Pancreas (tissue), 10 donors: ENCODE data around the gene FOSL1. TPM values are rescaled to one million over a fixed set of nuclear protein-coding genes. Genes with fewer than 3 reads are reported as not detected.

Experiments
- ATAC-seq, 4 donors: fragments of 200-7000 bp; cut with Tn5 transposase; one replicate each; pipeline versions ENCODE4 v1.8.0 to v1.9.1; 2020; ENCODE audit warnings: mild to moderate bottlenecking in 4 of 4, moderate library complexity in 4 of 4
- DNase-seq, 6 donors: peaks; one replicate each; pipeline ENCODE4 v3.0.0-alpha.2; 2020
- FAIRE-seq: peaks from 2 replicates; lab custom pipeline; 2012; peaks lifted over from hg19 to GRCh38; lab: Jason Lieb, UNC
- H3K27ac ChIP-seq, 4 donors: fragments of 200-600 bp; sonication (generic); 1 replicate in 3 of 4; 2 replicates in 1 of 4; pipeline versions ENCODE4 v1.5.0 to v1.8.0; 2020
- H3K27me3 ChIP-seq, 4 donors: fragments of 200-600 bp; one replicate each; pipeline ENCODE4 v1.8.0; 2021
- H3K36me3 ChIP-seq, 3 donors: fragments of 200-600 bp; sonication (generic) in 1 of 3; one replicate each; pipeline versions ENCODE4 v1.5.0 to v1.8.0; 2020 to 2021
- H3K4me1 ChIP-seq, 3 donors: fragments of 200-600 bp; one replicate each; pipeline ENCODE4 v1.8.0; 2021
- H3K4me3 ChIP-seq, 4 donors: fragments of 200-600 bp; sonication (generic) in 2 of 4; one replicate each; pipeline versions ENCODE4 v1.5.0 to v1.8.0; 2020 to 2021
- H3K9me3 ChIP-seq, 4 donors: fragments of 200-600 bp; one replicate each; pipeline ENCODE4 v1.8.0; 2021
- CTCF ChIP-seq, 4 donors: fragments of 200-600 bp; sonication (generic) in 3 of 4; IDR thresholded peaks; one replicate each; pipeline versions ENCODE4 v1.5.0 to v1.8.0; 2021; ENCODE audit warnings: antibody characterized with exemption in 4 of 4
- WGBS, 2 donors: extraction: QIAGEN DNeasy Blood & Tissue Kit; methylation state at CpG; one replicate each; pipeline ENCODE4 v1.1.7; 2013; 5-methylcytosine and 5-hydroxymethylcytosine counted together
- intact Hi-C, 3 donors: fragments of 100-400 bp; cut with DNase I; formaldehyde crosslinking; loops; one replicate each; pipeline versions ENCODE4 v1.11.1 to v1.14.2; 2022
- polyA plus RNA-seq, 2 donors: library from polyadenylated mRNA; stranded (reverse); fragments of 200-250 nt; gene quantifications; one replicate each; pipeline ENCODE4 v1.2.3, GENCODE V29; 2013
- total RNA-seq, 6 donors: library from RNA; stranded (reverse); fragmentation: NEBNext Ultra II Directional in 4 of 6; extraction: Animal tissue kit (Norgen Biotek cat#: 25700) in 4 of 6; gene quantifications; one replicate each; pipeline versions ENCODE4 v1.2.1 to v1.2.4, GENCODE V29; 2021 to 2023
- donor health status: healthy with polysubstance abuse.
- donor health status: DM: no; HTN: no; CAD: no; lungs with moderate emphysema.
- donor health status: DM: no; HTN: no; CAD: no.
- donor health status: control.
- donor health status: control.
- donor health status: Bipolar disorder and iron deficiency.
- donor health status: DM: yes; HTN: yes; CAD: no.
- donor health status: DM: no; HTN: no; CAD: no.
- donor health status: DM: no; HTN: no; CAD: no.
- donor health status: DM: yes; HTN: yes; CAD: no.

Gene FOSL1
- total and polyA plus RNA-seq, 8 donors: 0.19 to 4.3 (median 0.69) TPM

DNA sequence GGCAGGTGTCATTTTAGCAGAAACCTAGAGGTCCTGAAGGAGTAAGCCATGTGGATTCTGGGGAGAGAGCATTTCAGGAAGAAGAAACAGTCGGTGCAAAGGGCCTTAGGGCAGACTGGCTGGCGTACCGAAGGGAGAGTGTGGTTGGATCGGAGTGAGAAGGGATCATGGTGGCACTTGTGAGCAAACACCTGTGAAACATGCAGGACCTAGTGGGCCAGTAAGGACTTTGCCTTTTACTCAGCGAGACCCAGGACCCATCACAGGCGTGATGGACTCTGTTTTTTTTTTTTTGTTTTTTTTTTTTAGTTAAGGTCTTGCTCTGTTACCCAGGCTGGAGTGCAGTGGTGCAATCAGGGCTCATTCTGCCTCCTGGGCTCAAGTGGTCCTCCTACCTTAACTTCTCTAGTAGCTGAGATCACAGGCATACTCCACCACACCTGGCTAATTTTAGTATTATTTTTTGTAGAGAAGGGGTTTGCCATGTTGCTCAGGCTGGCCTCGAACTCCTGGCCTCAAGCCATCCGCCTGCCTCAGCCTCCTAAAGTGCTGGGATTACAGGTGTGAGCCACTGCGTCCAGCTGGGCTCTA lies 41.6 kb upstream of the FOSL1 start:
- no peaks in the 10 kb centered on the region for H3K4me1 ChIP-seq
- 57 to 58% methylated on average over 9 of the region's 9 CpGs for WGBS, 2 donors
- DNase-seq (no peak), FAIRE-seq (no peak), ATAC-seq (peak in 1 of 4 donors; percentile 47)
- intact Hi-C loops: no loop called here
- no peaks in the 10 kb centered on the region for H3K27me3 ChIP-seq
- H3K4me3 ChIP-seq: no peak overlapping the region
- H3K9me3 ChIP-seq: no peaks in the 10 kb centered on the region
- no peaks in the 10 kb centered on the region for H3K36me3 ChIP-seq
- no peak for TF ChIP-seq CTCF (IDR thresholded peaks at IDR 0.05)
- peak overlapping the region in 1 of 4 donors; percentile 15 for H3K27ac ChIP-seq

DNA sequence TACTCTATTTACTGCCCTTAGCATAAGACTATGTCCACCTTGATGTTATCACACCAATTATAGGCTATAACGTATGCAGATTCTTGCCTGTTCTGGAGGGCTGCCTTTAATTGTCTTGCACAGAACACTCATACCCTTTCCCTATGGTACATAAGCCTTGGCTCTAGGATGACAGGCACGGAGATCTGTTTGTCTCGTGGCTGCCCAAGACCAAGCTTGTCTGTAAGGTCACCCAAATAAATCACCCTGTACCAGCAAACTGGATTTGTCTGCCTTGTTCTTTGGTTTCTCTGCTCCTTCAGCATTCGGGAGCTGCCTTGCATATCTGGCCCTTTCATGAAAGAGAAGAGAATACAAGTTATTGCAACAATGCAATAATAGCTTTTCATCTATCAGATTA lies 37.6 kb upstream of the FOSL1 start:
- no peak for TF ChIP-seq CTCF (IDR thresholded peaks at IDR 0.05)
- no peak for FAIRE-seq
- Histone ChIP-seq H3K9me3 (no peaks in the 10 kb centered on the region), H3K4me1 (no peaks in the 10 kb centered on the region), H3K27me3 (no peaks in the 10 kb centered on the region), H3K36me3 (no peaks in the 10 kb centered on the region), H3K27ac (no peak overlapping the region), H3K4me3 (no peak overlapping the region)
- no peak for DNase-seq
- 31 to 40% methylated on average over 4 of the region's 4 CpGs for WGBS, 2 donors
- no peak for ATAC-seq
- intact Hi-C loops: no loop called here

GRCh38 chr11:65934014-65934413 lies 33.8 kb upstream of the FOSL1 start:
- ATAC-seq (peak in 1 of 4 donors; percentile 70), DNase-seq (no peak), FAIRE-seq (no peak)
- no peak for TF ChIP-seq CTCF (IDR thresholded peaks at IDR 0.05)
- intact Hi-C loops: no loop called here
- Histone ChIP-seq H3K36me3 (no peaks in the 10 kb centered on the region), H3K9me3 (no peaks in the 10 kb centered on the region), H3K27ac (no peak overlapping the region), H3K4me3 (no peak overlapping the region), H3K27me3 (no peaks in the 10 kb centered on the region), H3K4me1 (no peaks in the 10 kb centered on the region)
- WGBS, 2 donors: 19 to 27% methylated on average over 4 of the region's 4 CpGs

DNA sequence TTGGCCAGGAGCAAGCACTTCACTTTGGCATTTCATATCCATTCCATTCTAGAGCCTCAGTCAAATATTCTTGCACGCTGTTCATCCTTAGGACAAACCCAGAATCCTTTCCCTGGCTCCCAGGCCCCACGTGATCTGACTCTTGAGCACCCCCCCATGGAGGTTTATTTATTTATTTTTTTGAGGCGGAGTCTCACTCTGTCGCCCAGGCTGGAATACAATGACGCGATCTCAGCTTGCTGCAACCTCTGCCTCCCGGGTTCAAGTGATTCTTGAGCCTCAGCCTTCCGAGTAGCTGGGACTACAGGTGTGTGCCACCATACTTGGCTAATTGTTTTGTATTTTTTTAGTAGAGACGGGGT lies 32.4 kb upstream of the FOSL1 start:
- DNase-seq (no peak), FAIRE-seq (no peak), ATAC-seq (no peak)
- Histone ChIP-seq H3K27me3 (no peaks in the 10 kb centered on the region), H3K9me3 (no peaks in the 10 kb centered on the region), H3K4me3 (no peak overlapping the region), H3K27ac (no peak overlapping the region), H3K4me1 (no peaks in the 10 kb centered on the region), H3K36me3 (no peaks in the 10 kb centered on the region)
- WGBS, 2 donors: 32 to 42% methylated on average over 9 of the region's 9 CpGs
- intact Hi-C loops: no loop called here
- no peak for TF ChIP-seq CTCF (IDR thresholded peaks at IDR 0.05)

- Histone ChIP-seq H3K4me1 (no peaks in the 10 kb centered on the region), H3K9me3 (no peaks in the 10 kb centered on the region), H3K36me3 (no peaks in the 10 kb centered on the region), H3K4me3 (no peak overlapping the region), H3K27me3 (no peaks in the 10 kb centered on the region), H3K27ac (no peak overlapping the region)
- DNase-seq: no peak
- no peak for ATAC-seq
- TF ChIP-seq CTCF (IDR thresholded peaks at IDR 0.05): no peak
- WGBS, 2 donors: 56 to 59% methylated on average over 13 of the region's 13 CpGs
- FAIRE-seq: no peak
- intact Hi-C loops: no loop called here
Measured at GRCh38 chr11:65931773-65932557, 31.8 kb upstream of the FOSL1 start.
